Ishikawa (cell line): ENCODE data around the gene CDH18.

ENCODE experiments used
- CEBPB ChIP-seq: IDR thresholded peaks from 2 replicates; pipeline ENCODE4 v1.6.1; 2012
- MAX ChIP-seq: IDR thresholded peaks from 2 replicates; pipeline ENCODE4 v1.6.1; 2012
- TCF12 ChIP-seq: IDR thresholded peaks from 2 replicates; pipeline ENCODE4 v1.6.1; 2012; ENCODE audit warnings: low read depth
- TF ChIP-seq, protein P1 (sequence below): IDR thresholded peaks from 2 replicates; pipeline ENCODE4 v1.6.1; 2012; ENCODE audit warnings: low read depth, mild to moderate bottlenecking

DNA sequence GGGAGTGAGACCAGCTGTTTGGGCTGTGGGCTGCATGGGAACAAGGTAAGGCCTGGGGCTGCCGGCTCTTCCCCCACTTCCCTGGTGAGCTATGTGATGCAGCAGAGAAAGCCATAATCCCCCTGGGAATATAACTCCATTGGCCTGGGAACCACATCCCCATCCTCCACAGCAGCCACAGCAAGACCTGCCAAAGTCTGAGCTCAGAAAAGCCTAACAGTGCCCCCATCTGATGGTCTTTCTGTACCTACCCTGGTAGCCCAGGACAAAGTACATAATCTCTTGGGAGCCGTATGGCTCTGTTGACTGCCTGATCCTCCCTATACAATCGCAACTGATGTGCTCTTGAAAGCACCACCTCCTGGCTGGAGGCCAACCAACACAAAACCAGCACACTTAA lies 432.6 kb downstream of the CDH18 start:
- TF ChIP-seq CEBPB (no peak), TCF12 (no peak), MAX (no peak)
- TF ChIP-seq, protein P1, sequence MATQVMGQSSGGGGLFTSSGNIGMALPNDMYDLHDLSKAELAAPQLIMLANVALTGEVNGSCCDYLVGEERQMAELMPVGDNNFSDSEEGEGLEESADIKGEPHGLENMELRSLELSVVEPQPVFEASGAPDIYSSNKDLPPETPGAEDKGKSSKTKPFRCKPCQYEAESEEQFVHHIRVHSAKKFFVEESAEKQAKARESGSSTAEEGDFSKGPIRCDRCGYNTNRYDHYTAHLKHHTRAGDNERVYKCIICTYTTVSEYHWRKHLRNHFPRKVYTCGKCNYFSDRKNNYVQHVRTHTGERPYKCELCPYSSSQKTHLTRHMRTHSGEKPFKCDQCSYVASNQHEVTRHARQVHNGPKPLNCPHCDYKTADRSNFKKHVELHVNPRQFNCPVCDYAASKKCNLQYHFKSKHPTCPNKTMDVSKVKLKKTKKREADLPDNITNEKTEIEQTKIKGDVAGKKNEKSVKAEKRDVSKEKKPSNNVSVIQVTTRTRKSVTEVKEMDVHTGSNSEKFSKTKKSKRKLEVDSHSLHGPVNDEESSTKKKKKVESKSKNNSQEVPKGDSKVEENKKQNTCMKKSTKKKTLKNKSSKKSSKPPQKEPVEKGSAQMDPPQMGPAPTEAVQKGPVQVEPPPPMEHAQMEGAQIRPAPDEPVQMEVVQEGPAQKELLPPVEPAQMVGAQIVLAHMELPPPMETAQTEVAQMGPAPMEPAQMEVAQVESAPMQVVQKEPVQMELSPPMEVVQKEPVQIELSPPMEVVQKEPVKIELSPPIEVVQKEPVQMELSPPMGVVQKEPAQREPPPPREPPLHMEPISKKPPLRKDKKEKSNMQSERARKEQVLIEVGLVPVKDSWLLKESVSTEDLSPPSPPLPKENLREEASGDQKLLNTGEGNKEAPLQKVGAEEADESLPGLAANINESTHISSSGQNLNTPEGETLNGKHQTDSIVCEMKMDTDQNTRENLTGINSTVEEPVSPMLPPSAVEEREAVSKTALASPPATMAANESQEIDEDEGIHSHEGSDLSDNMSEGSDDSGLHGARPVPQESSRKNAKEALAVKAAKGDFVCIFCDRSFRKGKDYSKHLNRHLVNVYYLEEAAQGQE: no peak
